WTC11 (cell line): ENCODE data around the gene PDHB. TPM values are rescaled to one million over a fixed set of nuclear protein-coding genes. Genes with fewer than 3 reads are reported as not detected.

ENCODE experiments used
- ATAC-seq: fragments of 200-7000 bp; cut with Tn5 transposase; 2 replicates; pipeline ENCODE4 v1.10.0; 2021; ENCODE audit warnings: mild to moderate bottlenecking, moderate library complexity
- CTCF ChIA-PET: fragments of 300-600 bp; sonication (Branson Sonifier 250); formaldehyde crosslinking; loops from one replicate; lab custom pipeline; 2021; ENCODE audit warnings: antibody characterized with exemption; lab: Charles Lee
- POLR2A ChIA-PET: fragments of 350-600 bp; sonication (Branson Sonifier 250); formaldehyde crosslinking; loops from one replicate; lab custom pipeline; 2021; ENCODE audit warnings: antibody characterized with exemption; lab: Charles Lee
- DNase-seq: peaks from one replicate; pipeline ENCODE4 v3.0.0; 2021; ENCODE audit warnings: low spot score
- H3K27ac Mint-ChIP-seq: 2 replicates; pipeline ENCODE4 v1.8.0; 2021; ENCODE audit warnings: mixed read lengths
- H3K27me3 Mint-ChIP-seq: 2 replicates; pipeline ENCODE4 v1.8.0; 2021; ENCODE audit warnings: low read depth, mild to moderate bottlenecking, moderate library complexity, mixed read lengths
- H3K36me3 Mint-ChIP-seq: 2 replicates; pipeline ENCODE4 v1.8.0; 2021; ENCODE audit warnings: mixed read lengths
- H3K4me1 Mint-ChIP-seq: 2 replicates; pipeline ENCODE4 v1.8.0; 2022; ENCODE audit warnings: mixed read lengths
- H3K4me3 Mint-ChIP-seq: 2 replicates; pipeline ENCODE4 v1.8.0; 2021; ENCODE audit warnings: mild to moderate bottlenecking, moderate library complexity, mixed read lengths
- H3K9me3 Mint-ChIP-seq: 2 replicates; pipeline ENCODE4 v1.8.0; 2021; ENCODE audit warnings: mixed read lengths
- GABPB1 ChIP-seq: sonication (generic); formaldehyde crosslinking; IDR thresholded peaks from 2 replicates; pipeline ENCODE4 v1.8.1; 2023; ENCODE audit warnings: mild to moderate bottlenecking, missing genetic modification reagents
- GRHL2 ChIP-seq: fragments of 250-450 bp; sonication (Bioruptor Pico); IDR thresholded peaks from 2 replicates; pipeline ENCODE4 v1.8.0; 2022; ENCODE audit warnings: mild to moderate bottlenecking, moderate library complexity; ENCODE audit not compliant: insufficient replicate concordance, severe bottlenecking
- HMGA2 ChIP-seq: fragments of 250-450 bp; sonication (Bioruptor Pico); IDR thresholded peaks from 2 replicates; pipeline ENCODE4 v1.4.0; 2021; ENCODE audit warnings: mild to moderate bottlenecking, moderate library complexity
- MXD4 ChIP-seq: fragments of 250-450 bp; sonication (Bioruptor Pico); IDR thresholded peaks from 2 replicates; pipeline ENCODE4 v1.8.0; 2021; ENCODE audit warnings: mild to moderate bottlenecking, moderate library complexity, borderline replicate concordance
- NFE2L1 ChIP-seq: sonication (generic); formaldehyde crosslinking; IDR thresholded peaks from 2 replicates; pipeline ENCODE4 v1.8.1; 2023; ENCODE audit warnings: missing genetic modification reagents
- NFYB ChIP-seq: sonication (generic); formaldehyde crosslinking; conservative IDR thresholded peaks from 2 replicates; pipeline ENCODE4 v1.8.0; 2022; ENCODE audit warnings: low read depth, missing genetic modification reagents
- NR2C2 ChIP-seq: sonication (generic); formaldehyde crosslinking; IDR thresholded peaks from 2 replicates; pipeline ENCODE4 v1.8.0; 2022; ENCODE audit warnings: mild to moderate bottlenecking, missing genetic modification reagents
- SOX15 ChIP-seq: fragments of 250-450 bp; sonication (Bioruptor Pico); IDR thresholded peaks from 2 replicates; pipeline ENCODE4 v1.9.0; 2021; ENCODE audit warnings: mild to moderate bottlenecking
- SP1 ChIP-seq: sonication (generic); formaldehyde crosslinking; conservative IDR thresholded peaks from 2 replicates; pipeline ENCODE4 v1.8.1; 2022; ENCODE audit warnings: missing genetic modification reagents
- TEAD4 ChIP-seq: sonication (generic); formaldehyde crosslinking; IDR thresholded peaks from 2 replicates; pipeline ENCODE4 v1.8.0; 2022; ENCODE audit warnings: mild to moderate bottlenecking, missing genetic modification reagents
- ZBTB21 ChIP-seq: sonication (generic); formaldehyde crosslinking; IDR thresholded peaks from 2 replicates; pipeline ENCODE4 v1.8.1; 2023; ENCODE audit warnings: mild to moderate bottlenecking, missing genetic modification reagents, borderline replicate concordance
- ZNF263 ChIP-seq: sonication (generic); formaldehyde crosslinking; IDR thresholded peaks from 2 replicates; pipeline ENCODE4 v1.8.1; 2022; ENCODE audit warnings: low read depth, mild to moderate bottlenecking, moderate library complexity, missing genetic modification reagents
- total RNA-seq: library from RNA; stranded (reverse); gene quantifications from 3 replicates; pipeline ENCODE4 v1.2.3, GENCODE V29; 2021
- TF ChIP-seq, protein P1 (sequence below): fragments of 250-450 bp; sonication (Bioruptor Pico); IDR thresholded peaks from 2 replicates; pipeline ENCODE4 v1.9.0; 2021; ENCODE audit warnings: mild to moderate bottlenecking
- TF ChIP-seq, protein P2 (sequence below): sonication (generic); formaldehyde crosslinking; IDR thresholded peaks from 2 replicates; pipeline ENCODE4 v1.8.0; 2022; ENCODE audit warnings: mild to moderate bottlenecking, missing genetic modification reagents
- TF ChIP-seq, protein P3 (sequence below): fragments of 250-450 bp; sonication (Bioruptor Pico); conservative IDR thresholded peaks from 2 replicates; pipeline ENCODE4 v1.9.0; 2021; ENCODE audit warnings: mild to moderate bottlenecking
- TF ChIP-seq, protein P4 (sequence below): fragments of 200-600 bp; IDR thresholded peaks from 2 replicates; pipeline ENCODE4 v1.8.0; 2022; ENCODE audit warnings: antibody characterized with exemption
- TF ChIP-seq, protein P5 (sequence below): sonication (generic); formaldehyde crosslinking; IDR thresholded peaks from 2 replicates; pipeline ENCODE4 v1.8.1; 2023; ENCODE audit warnings: mild to moderate bottlenecking, missing genetic modification reagents, moderate library complexity
- TF ChIP-seq, protein P6 (sequence below): fragments of 250-450 bp; sonication (Bioruptor Pico); IDR thresholded peaks from 2 replicates; pipeline ENCODE4 v1.8.0; 2021; ENCODE audit warnings: mild to moderate bottlenecking
- TF ChIP-seq, protein P7 (sequence below): sonication (generic); formaldehyde crosslinking; IDR thresholded peaks from 2 replicates; pipeline ENCODE4 v1.8.0; 2022; ENCODE audit warnings: mild to moderate bottlenecking, missing genetic modification reagents

The PDHB gene
- total RNA-seq, 1 experiment from 2014 or later, result 131 TPM

DNA sequence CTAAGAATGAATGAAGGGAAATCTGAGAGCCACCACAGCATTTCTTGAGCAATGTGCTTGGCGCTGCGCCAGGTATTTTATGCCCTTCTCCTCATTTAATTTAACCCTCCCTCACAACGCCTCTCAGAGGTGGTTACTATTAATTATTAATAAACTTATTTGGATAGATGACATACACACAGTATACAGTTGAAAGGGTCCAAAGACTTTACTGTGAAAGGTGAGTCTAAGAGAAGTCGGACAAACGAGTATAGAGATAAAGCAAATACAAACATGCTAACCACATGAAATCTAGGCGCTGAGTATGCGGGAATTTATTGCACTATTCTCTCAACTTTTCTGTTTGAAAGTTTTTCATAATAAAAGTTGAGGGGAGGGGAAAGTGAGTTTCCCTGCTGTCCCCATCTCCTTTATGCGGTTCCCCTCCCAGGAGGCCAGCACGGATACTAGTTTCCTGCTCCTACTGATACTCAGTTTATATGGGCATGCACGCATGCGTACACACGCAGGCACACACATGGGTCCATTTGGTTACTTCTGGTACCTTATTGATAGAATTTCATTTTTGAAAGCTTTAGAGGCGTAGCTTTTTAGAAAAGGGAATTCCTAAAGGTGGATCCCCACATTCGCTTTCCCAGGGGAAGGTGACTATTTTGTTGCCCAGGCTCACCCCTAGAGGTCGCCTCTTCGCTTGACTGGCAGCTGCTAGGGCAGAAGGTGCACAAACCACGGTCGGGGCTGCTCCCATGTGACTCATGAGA is 29.7 kb upstream of the PDHB start:
- H3K4me1 Mint-ChIP-seq, result peaks cover 13% of the 10 kb centered on the region
- peak; percentile 92 for ATAC-seq
- H3K27ac Mint-ChIP-seq, result peak overlapping the region; percentile 93
- CTCF ChIA-PET, result interaction anchor here (0.7 to 1.3 kb wide), 19 partner anchors 10 to 167 kb away, joined by 3 to 17 read pairs (median 5); partner anchors contain the start of genes HTD2, KCTD6 and RPP14
- no peaks in the 10 kb centered on the region for H3K36me3 Mint-ChIP-seq
- peak; percentile 81 for DNase-seq
- peak overlapping the region; percentile 40 for H3K4me3 Mint-ChIP-seq
- TF ChIP-seq SP1 (no peak), NFYB (CRISPR knock-in tag) (no peak), NR2C2 (CRISPR knock-in tag) (no peak), TEAD4 (no peak), SOX15 (CRISPR knock-in tag) (no peak), ZBTB21 (CRISPR knock-in tag) (no peak), NFE2L1 (CRISPR knock-in tag) (no peak), ZNF263 (no peak), GRHL2 (CRISPR knock-in tag) (no peak), HMGA2 (CRISPR knock-in tag) (no peak), GABPB1 (CRISPR knock-in tag) (0 out of 2 replicates have a peak, but pooled peaks have one; percentile 13), MXD4 (CRISPR knock-in tag) (no peak)
- TF ChIP-seq, protein P1, sequence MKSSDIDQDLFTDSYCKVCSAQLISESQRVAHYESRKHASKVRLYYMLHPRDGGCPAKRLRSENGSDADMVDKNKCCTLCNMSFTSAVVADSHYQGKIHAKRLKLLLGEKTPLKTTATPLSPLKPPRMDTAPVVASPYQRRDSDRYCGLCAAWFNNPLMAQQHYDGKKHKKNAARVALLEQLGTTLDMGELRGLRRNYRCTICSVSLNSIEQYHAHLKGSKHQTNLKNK (CRISPR knock-in tag), result no peak
- TF ChIP-seq, protein P2, sequence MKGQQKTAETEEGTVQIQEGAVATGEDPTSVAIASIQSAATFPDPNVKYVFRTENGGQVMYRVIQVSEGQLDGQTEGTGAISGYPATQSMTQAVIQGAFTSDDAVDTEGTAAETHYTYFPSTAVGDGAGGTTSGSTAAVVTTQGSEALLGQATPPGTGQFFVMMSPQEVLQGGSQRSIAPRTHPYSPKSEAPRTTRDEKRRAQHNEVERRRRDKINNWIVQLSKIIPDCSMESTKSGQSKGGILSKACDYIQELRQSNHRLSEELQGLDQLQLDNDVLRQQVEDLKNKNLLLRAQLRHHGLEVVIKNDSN (CRISPR knock-in tag), result peak; percentile 75; the same call in 1 of the 2 replicates
- TF ChIP-seq, protein P3, sequence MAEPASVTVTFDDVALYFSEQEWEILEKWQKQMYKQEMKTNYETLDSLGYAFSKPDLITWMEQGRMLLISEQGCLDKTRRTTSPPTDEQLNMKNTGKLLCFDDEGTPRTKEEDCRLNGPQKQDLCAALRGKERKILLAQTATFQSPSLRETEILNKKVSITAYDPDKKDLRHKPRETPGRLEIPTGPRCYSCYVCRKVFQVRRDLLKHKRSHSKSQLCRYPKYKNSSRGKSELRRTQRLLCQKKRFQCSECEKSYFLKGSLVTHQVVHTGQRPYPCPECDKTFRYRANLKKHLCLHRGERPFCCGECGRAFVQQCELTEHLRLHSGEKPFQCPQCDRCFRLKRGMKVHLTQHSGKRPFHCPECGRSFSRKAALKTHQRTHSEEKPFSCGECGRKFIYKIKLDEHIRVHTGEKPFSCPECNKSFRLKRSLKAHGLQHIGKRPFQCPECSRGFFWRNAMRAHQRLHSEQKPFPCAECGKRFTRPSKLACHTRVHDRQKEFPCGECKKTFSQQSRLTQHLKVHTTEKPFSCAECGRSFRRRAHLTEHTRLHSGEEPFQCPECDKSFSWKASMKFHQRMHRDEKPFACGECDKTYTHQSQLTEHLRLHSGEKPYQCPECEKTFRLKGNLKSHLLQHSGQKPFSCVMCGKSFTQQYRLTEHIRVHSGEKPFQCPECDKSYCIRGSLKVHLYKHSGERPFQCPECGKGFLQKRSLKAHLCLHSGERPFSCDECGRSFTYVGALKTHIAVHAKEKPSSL (CRISPR knock-in tag), result no peak
- TF ChIP-seq, protein P4, sequence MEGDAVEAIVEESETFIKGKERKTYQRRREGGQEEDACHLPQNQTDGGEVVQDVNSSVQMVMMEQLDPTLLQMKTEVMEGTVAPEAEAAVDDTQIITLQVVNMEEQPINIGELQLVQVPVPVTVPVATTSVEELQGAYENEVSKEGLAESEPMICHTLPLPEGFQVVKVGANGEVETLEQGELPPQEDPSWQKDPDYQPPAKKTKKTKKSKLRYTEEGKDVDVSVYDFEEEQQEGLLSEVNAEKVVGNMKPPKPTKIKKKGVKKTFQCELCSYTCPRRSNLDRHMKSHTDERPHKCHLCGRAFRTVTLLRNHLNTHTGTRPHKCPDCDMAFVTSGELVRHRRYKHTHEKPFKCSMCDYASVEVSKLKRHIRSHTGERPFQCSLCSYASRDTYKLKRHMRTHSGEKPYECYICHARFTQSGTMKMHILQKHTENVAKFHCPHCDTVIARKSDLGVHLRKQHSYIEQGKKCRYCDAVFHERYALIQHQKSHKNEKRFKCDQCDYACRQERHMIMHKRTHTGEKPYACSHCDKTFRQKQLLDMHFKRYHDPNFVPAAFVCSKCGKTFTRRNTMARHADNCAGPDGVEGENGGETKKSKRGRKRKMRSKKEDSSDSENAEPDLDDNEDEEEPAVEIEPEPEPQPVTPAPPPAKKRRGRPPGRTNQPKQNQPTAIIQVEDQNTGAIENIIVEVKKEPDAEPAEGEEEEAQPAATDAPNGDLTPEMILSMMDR, result peak; percentile 66; the same call in 1 of the 2 replicates
- TF ChIP-seq, protein P5, sequence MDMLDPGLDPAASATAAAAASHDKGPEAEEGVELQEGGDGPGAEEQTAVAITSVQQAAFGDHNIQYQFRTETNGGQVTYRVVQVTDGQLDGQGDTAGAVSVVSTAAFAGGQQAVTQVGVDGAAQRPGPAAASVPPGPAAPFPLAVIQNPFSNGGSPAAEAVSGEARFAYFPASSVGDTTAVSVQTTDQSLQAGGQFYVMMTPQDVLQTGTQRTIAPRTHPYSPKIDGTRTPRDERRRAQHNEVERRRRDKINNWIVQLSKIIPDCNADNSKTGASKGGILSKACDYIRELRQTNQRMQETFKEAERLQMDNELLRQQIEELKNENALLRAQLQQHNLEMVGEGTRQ, result peak; percentile 74
- TF ChIP-seq, protein P6, sequence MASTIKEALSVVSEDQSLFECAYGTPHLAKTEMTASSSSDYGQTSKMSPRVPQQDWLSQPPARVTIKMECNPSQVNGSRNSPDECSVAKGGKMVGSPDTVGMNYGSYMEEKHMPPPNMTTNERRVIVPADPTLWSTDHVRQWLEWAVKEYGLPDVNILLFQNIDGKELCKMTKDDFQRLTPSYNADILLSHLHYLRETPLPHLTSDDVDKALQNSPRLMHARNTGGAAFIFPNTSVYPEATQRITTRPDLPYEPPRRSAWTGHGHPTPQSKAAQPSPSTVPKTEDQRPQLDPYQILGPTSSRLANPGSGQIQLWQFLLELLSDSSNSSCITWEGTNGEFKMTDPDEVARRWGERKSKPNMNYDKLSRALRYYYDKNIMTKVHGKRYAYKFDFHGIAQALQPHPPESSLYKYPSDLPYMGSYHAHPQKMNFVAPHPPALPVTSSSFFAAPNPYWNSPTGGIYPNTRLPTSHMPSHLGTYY, result no peak
- H3K27me3 Mint-ChIP-seq, result no peaks in the 10 kb centered on the region
- no peaks in the 10 kb centered on the region for H3K9me3 Mint-ChIP-seq
- POLR2A ChIA-PET, result no interaction called here

DNA sequence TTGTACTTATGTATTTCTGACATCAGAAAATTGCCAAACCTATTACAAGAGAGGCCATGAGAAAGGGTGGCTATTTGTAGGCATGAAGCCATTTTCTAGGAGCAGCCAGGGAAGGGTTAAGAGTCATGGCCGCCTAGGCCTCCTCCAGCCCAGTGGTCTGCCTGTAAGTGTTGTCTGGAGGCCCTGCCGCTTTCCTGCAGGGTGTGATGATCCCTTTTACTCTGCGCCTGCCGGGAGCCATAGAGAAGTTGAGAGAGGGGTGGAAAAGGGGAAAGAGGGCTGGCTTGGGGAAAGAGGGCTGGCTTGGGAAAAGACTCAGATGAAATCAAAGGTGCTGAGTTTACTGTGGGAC is 29.2 kb upstream of the PDHB start:
- DNase-seq, result peak; percentile 29

More for the DNA sequence above, 29.2 kb upstream of the PDHB start:
- H3K27me3 Mint-ChIP-seq, result no peaks in the 10 kb centered on the region
- H3K36me3 Mint-ChIP-seq, result no peaks in the 10 kb centered on the region
- no peaks in the 10 kb centered on the region for H3K9me3 Mint-ChIP-seq
- ATAC-seq, result peak; percentile 72
- H3K27ac Mint-ChIP-seq, result peak overlapping the region; percentile 93
- ChIA-PET POLR2A (no interaction called here), CTCF (no interaction called here)
- H3K4me3 Mint-ChIP-seq, result no peak overlapping the region
- peaks cover 15% of the 10 kb centered on the region for H3K4me1 Mint-ChIP-seq
- TF ChIP-seq, protein P7, sequence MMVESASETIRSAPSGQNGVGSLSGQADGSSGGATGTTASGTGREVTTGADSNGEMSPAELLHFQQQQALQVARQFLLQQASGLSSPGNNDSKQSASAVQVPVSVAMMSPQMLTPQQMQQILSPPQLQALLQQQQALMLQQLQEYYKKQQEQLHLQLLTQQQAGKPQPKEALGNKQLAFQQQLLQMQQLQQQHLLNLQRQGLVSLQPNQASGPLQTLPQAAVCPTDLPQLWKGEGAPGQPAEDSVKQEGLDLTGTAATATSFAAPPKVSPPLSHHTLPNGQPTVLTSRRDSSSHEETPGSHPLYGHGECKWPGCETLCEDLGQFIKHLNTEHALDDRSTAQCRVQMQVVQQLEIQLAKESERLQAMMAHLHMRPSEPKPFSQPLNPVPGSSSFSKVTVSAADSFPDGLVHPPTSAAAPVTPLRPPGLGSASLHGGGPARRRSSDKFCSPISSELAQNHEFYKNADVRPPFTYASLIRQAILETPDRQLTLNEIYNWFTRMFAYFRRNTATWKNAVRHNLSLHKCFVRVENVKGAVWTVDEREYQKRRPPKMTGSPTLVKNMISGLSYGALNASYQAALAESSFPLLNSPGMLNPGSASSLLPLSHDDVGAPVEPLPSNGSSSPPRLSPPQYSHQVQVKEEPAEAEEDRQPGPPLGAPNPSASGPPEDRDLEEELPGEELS (CRISPR knock-in tag), result no peak
- TF ChIP-seq, protein P6, result 0 out of 2 replicates have a peak, but pooled peaks have one; percentile 21
